IgD-negative memory B cell (primary cell): Measurements from ENCODE around the gene CSPG4. TPM values are rescaled to one million over a fixed set of nuclear protein-coding genes. Genes with fewer than 3 reads are reported as not detected.
"Not testable (repeated sequence)": the region's sequence is repeated elsewhere in the genome, so short reads cannot be mapped to it uniquely, and the experiment has no call there.

ENCODE experiments used
- H3K27ac Mint-ChIP-seq, 3 donors: one replicate each; pipeline ENCODE4 v1.8.0; 2020 to 2022; ENCODE audit warnings: mild to moderate bottlenecking in 3 of 3, mixed read lengths in 3 of 3, moderate library complexity in 1 of 3
- H3K27me3 Mint-ChIP-seq: one replicate; pipeline ENCODE4 v1.8.0; 2021; ENCODE audit warnings: mixed read lengths
- H3K36me3 Mint-ChIP-seq: one replicate; pipeline ENCODE4 v1.8.0; 2020; ENCODE audit warnings: mild to moderate bottlenecking, mixed read lengths
- H3K4me1 Mint-ChIP-seq, 3 donors: one replicate each; pipeline ENCODE4 v1.8.0; 2020 to 2022; ENCODE audit warnings: mixed read lengths in 3 of 3, mild to moderate bottlenecking in 1 of 3
- H3K4me3 Mint-ChIP-seq, 4 donors: one replicate each; pipeline ENCODE4 v1.8.0; 2020 to 2022; ENCODE audit warnings: mild to moderate bottlenecking in 4 of 4, mixed read lengths in 4 of 4, moderate library complexity in 3 of 4
- H3K9me3 Mint-ChIP-seq, 3 donors: one replicate each; pipeline ENCODE4 v1.8.0; 2020 to 2021; ENCODE audit warnings: mixed read lengths in 3 of 3, mild to moderate bottlenecking in 1 of 3
- polyA plus RNA-seq: library from polyadenylated mRNA; unstranded; fragments of 300-500 nt; fragmentation: Illumina TruSeq; gene quantifications from one replicate; pipeline ENCODE4 v1.2.3, GENCODE V29; 2021

CSPG4 gene
- polyA plus RNA-seq, 1 donor from 2014 or later, result not detected

GRCh38 chr15:75749820-75750219 is 37.2 kb upstream of the CSPG4 start:
- no peaks in the 10 kb centered on the region for H3K9me3 Mint-ChIP-seq
- no peak overlapping the region for H3K4me3 Mint-ChIP-seq
- no peaks in the 10 kb centered on the region for H3K36me3 Mint-ChIP-seq
- H3K4me1 Mint-ChIP-seq, result peaks cover 7 to 9% (median 7%) of the 10 kb centered on the region in 3 donors
- H3K27me3 Mint-ChIP-seq, result peaks cover 9% of the 10 kb centered on the region
- H3K27ac Mint-ChIP-seq, result no peak overlapping the region

- H3K27ac Mint-ChIP-seq, result peak overlapping the region in 1 of 3 donors; percentile 58
- not testable (repeated sequence) for H3K36me3 Mint-ChIP-seq, H3K27me3 Mint-ChIP-seq, H3K9me3 Mint-ChIP-seq, H3K4me1 Mint-ChIP-seq
- H3K4me3 Mint-ChIP-seq, result peak overlapping the region in 2 of 4 donors; percentile 57 to 74
These were observed 36.2 kb upstream of the CSPG4 start for GRCh38 chr15:75748882-75749281.

GRCh38 chr15:75747121-75747520 is 34.5 kb upstream of the CSPG4 start:
- H3K4me3 Mint-ChIP-seq, H3K9me3 Mint-ChIP-seq, H3K27ac Mint-ChIP-seq, H3K4me1 Mint-ChIP-seq, H3K36me3 Mint-ChIP-seq: not testable (repeated sequence)
- H3K27me3 Mint-ChIP-seq, result peaks cover 15% of the 10 kb centered on the region

- Mint-ChIP-seq H3K27me3 (peaks cover 15% of the 10 kb centered on the region), H3K4me1 (peaks cover 7 to 9% (median 7%) of the 10 kb centered on the region in 3 donors), H3K27ac (no peak overlapping the region), H3K36me3 (peaks cover 2% of the 10 kb centered on the region), H3K9me3 (no peaks in the 10 kb centered on the region), H3K4me3 (no peak overlapping the region)
These were observed 32.7 kb upstream of the CSPG4 start for GRCh38 chr15:75745305-75745704.

GRCh38 chr15:75742346-75742745 is 29.7 kb upstream of the CSPG4 start:
- H3K4me3 Mint-ChIP-seq, H3K9me3 Mint-ChIP-seq, H3K4me1 Mint-ChIP-seq, H3K36me3 Mint-ChIP-seq, H3K27ac Mint-ChIP-seq: not testable (repeated sequence)
- H3K27me3 Mint-ChIP-seq, result peaks cover 13% of the 10 kb centered on the region

- Mint-ChIP-seq H3K36me3 (peaks cover 2% of the 10 kb centered on the region), H3K4me3 (peak overlapping the region; percentile 75 to 91 (median 81)), H3K4me1 (peaks cover 6 to 15% (median 9%) of the 10 kb centered on the region in 3 donors), H3K27ac (peak overlapping the region; percentile 71 to 88 (median 77)), H3K27me3 (peaks cover 5% of the 10 kb centered on the region), H3K9me3 (no peaks in the 10 kb centered on the region)
These were observed 27.1 kb upstream of the CSPG4 start for GRCh38 chr15:75739791-75740190.

GRCh38 chr15:75738647-75739325 is 26.1 kb upstream of the CSPG4 start:
- no peaks in the 10 kb centered on the region for H3K9me3 Mint-ChIP-seq
- peaks cover 6 to 15% (median 9%) of the 10 kb centered on the region in 3 donors for H3K4me1 Mint-ChIP-seq
- H3K4me3 Mint-ChIP-seq, result peak overlapping the region; percentile 84 to 91 (median 89)
- peak overlapping the region; percentile 63 to 94 (median 88) for H3K27ac Mint-ChIP-seq
- H3K27me3 Mint-ChIP-seq, result peaks cover 5% of the 10 kb centered on the region
- H3K36me3 Mint-ChIP-seq, result peaks cover 2% of the 10 kb centered on the region

- Mint-ChIP-seq H3K4me1 (peaks cover 6 to 18% (median 10%) of the 10 kb centered on the region in 3 donors), H3K4me3 (peak overlapping the region; percentile 84 to 91 (median 89)), H3K9me3 (no peaks in the 10 kb centered on the region), H3K36me3 (peaks cover 2% of the 10 kb centered on the region), H3K27me3 (peaks cover 2% of the 10 kb centered on the region), H3K27ac (peak overlapping the region; percentile 71 to 94 (median 88))
These were observed 25.5 kb upstream of the CSPG4 start for GRCh38 chr15:75738014-75738646.

- not testable (repeated sequence) for H3K9me3 Mint-ChIP-seq, H3K36me3 Mint-ChIP-seq, H3K27me3 Mint-ChIP-seq
- Mint-ChIP-seq H3K27ac (peak overlapping the region; percentile 33 to 71 (median 57)), H3K4me3 (peak overlapping the region; percentile 84 to 91 (median 89)), H3K4me1 (peaks cover 6 to 19% (median 16%) of the 10 kb centered on the region in 3 donors)
These were observed 24.7 kb upstream of the CSPG4 start for GRCh38 chr15:75737116-75738013.

GRCh38 chr15:75736256-75736655 is 23.6 kb upstream of the CSPG4 start:
- Mint-ChIP-seq H3K4me1 (peaks cover 6 to 20% (median 16%) of the 10 kb centered on the region in 3 donors), H3K9me3 (no peaks in the 10 kb centered on the region), H3K27ac (peak overlapping the region in 1 of 3 donors; percentile 27), H3K4me3 (peak overlapping the region in 2 of 4 donors; percentile 74 to 91), H3K36me3 (no peaks in the 10 kb centered on the region), H3K27me3 (peaks cover 4% of the 10 kb centered on the region)

GRCh38 chr15:75734861-75735760 is 22.5 kb upstream of the CSPG4 start:
- H3K27ac Mint-ChIP-seq, result peak overlapping the region in 1 of 3 donors; percentile 11
- H3K9me3 Mint-ChIP-seq, H3K27me3 Mint-ChIP-seq, H3K36me3 Mint-ChIP-seq: not testable (repeated sequence)
- peaks cover 6 to 20% (median 16%) of the 10 kb centered on the region in 3 donors for H3K4me1 Mint-ChIP-seq
- peak overlapping the region in 1 of 4 donors; percentile 19 for H3K4me3 Mint-ChIP-seq

GRCh38 chr15:75733761-75734651 is 21.4 kb upstream of the CSPG4 start:
- Mint-ChIP-seq H3K36me3 (no peaks in the 10 kb centered on the region), H3K27ac (peak overlapping the region in 2 of 3 donors; percentile 5 to 35), H3K27me3 (peaks cover 4% of the 10 kb centered on the region), H3K9me3 (no peaks in the 10 kb centered on the region), H3K4me3 (peak overlapping the region in 1 of 4 donors; percentile 35), H3K4me1 (peaks cover 6 to 17% (median 11%) of the 10 kb centered on the region in 3 donors)

GRCh38 chr15:75732809-75733451 is 20.3 kb upstream of the CSPG4 start:
- no peak overlapping the region for H3K4me3 Mint-ChIP-seq
- H3K9me3 Mint-ChIP-seq, result no peaks in the 10 kb centered on the region
- H3K27ac Mint-ChIP-seq, result peak overlapping the region in 2 of 3 donors; percentile 14 to 43
- no peaks in the 10 kb centered on the region for H3K36me3 Mint-ChIP-seq
- H3K27me3 Mint-ChIP-seq, result peaks cover 4% of the 10 kb centered on the region
- H3K4me1 Mint-ChIP-seq, result peaks cover 6 to 15% (median 9%) of the 10 kb centered on the region in 3 donors
